HPDE6-E6E7 (cell line): ENCODE data around the gene CALHM1.
"Not testable (repeated sequence)": the region's sequence is repeated elsewhere in the genome, so short reads cannot be mapped to it uniquely, and the experiment has no call there.

Source experiments
- DNase-seq: peaks from one replicate; pipeline ENCODE4 v3.0.0; 2011; ENCODE audit warnings: missing footprints; ENCODE audit errors: extremely low spot score

The CALHM1 gene, protein sequence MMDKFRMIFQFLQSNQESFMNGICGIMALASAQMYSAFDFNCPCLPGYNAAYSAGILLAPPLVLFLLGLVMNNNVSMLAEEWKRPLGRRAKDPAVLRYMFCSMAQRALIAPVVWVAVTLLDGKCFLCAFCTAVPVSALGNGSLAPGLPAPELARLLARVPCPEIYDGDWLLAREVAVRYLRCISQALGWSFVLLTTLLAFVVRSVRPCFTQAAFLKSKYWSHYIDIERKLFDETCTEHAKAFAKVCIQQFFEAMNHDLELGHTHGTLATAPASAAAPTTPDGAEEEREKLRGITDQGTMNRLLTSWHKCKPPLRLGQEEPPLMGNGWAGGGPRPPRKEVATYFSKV

DNA sequence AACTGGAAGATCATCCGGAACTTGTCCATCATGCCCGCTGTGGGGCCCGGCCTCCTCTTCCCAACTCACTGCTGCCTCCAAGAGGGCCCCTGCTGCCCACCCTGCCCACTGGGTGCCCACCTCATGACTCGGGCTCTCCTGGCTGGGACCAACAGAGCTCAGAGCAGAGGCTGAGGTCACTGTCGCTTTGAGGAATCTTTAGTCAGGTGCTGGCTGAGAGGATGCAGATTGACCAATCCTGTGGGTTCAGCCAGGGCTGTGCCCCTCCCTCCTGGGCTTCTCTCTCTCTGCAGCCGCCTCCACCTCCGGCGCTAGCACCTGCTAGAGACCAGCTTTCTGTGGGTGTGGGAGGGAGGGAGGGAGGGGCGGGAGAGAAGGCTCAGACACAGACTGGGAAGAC, at the start of gene CALHM1:
Gene CALHM1 (minus strand): TSS at position 181 of the 400 bp plus-strand sequence. CDS start 149 bp downstream, at position 32.
- DNase-seq = no peak

DNA sequence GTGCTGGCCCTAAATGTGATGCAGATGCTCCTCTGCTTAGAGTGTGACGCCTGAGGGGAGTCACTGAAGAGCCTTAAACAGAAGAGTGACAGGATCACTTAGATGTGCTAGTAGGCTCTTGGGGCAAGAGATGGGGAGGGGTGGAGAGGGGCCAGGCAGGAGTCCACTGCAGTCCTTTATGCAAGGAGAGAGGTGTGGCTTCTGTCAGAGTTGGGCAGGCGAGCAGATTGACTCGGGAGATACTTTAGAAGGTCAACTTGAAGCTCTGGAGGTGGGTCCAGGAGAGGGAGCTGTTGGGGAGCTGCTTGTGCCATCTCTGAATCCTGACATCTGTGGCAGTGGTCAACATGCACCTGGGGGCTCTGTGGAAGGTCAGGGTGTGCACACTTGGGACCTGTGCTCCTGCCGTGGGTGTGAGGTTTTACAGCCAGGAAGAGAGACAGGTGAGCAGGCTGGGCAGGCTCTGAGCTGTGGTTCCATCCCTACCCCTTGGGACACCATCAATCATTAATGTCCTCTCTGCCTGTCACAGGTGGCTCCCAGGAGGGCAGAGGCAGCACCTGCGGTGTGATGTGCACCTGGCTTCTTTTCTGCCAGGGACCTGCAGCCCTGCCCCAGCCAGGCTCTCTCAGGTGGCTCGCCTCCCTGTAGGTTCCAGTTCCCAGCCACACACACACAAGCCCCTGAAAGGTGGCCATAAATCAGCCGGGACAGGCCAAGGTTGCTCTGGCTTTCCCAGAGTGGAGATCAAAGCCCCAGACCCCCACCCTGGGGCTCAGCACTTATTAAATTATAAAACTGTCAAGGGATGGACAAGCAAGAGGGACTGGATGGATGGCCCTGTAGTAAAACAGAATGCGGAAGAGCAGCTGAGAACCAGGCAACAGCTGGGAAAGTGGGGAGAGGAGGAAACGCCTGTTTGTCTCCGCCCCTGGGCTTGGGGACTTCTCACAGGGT, 48.8 kb upstream of the CALHM1 start:
- DNase-seq = no peak

DNA sequence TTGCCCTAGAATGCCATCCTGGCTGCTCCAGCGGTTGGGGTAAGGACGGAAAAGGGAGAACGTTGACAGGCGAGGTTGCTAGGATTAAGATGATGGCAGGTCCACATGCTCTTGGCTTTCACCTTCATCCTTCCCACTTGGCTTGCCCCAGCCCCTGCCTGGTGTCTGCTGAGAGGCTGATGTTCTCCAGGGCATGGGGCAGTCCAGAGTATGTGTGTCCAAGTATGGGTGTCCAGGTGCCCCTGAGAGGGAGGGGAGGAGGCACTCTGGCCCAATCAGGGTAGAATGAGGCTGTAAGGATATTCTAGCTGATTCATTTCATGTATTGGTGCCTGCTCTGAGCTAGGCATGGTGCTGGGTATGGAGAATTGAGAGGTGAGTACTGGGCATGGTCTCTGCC, 47.4 kb upstream of the CALHM1 start:
- no peak for DNase-seq

DNA sequence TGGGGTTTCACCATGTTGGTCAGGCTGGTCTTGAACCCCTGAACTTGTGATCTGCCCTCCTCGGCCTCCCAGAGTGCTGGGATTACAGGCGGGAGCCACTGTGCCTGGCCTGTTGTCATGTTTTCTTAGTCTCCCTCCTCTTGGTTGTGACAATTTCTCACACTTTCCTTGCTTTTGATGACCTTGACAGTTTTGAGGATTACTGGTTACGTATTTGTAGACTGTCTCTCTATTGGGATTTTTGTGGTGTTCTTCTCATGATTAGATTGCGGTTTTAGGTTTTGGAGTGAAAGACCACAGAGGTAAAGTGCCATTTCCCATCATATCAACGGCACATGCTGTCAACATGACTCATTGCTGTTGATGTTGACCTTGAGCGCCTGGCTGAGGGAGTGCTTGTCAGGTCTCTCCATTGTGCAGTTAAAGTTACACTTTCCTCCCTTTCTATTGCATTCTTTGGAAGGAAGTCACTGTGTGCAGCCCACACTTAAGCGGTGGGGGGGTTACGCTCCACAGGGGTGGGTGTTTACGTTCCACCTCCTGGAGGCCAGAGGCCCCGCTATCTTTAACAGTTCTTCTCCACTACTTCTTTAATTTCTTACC, 45.6 kb upstream of the CALHM1 start:
- DNase-seq = peak; percentile 76

DNA sequence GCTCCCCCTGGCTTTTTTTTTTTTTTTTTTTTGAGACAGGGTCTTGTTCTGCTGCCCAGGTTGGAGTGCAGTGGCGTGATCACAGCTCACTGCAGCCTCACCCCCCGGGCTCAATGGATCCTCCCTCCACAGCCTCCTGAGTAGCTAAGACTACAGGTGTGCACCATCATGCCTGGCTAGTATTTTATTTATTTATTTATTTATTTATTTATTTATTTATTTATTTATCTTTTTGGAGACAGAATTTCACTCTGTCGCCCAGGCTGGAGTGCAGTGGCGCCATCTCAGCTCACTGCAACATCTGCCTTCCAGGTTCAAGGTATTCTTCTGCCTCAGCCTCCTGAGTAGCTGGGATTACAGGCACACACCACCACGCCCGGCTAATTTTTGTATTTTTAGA, 45.1 kb upstream of the CALHM1 start:
- DNase-seq = not testable (repeated sequence)

DNA sequence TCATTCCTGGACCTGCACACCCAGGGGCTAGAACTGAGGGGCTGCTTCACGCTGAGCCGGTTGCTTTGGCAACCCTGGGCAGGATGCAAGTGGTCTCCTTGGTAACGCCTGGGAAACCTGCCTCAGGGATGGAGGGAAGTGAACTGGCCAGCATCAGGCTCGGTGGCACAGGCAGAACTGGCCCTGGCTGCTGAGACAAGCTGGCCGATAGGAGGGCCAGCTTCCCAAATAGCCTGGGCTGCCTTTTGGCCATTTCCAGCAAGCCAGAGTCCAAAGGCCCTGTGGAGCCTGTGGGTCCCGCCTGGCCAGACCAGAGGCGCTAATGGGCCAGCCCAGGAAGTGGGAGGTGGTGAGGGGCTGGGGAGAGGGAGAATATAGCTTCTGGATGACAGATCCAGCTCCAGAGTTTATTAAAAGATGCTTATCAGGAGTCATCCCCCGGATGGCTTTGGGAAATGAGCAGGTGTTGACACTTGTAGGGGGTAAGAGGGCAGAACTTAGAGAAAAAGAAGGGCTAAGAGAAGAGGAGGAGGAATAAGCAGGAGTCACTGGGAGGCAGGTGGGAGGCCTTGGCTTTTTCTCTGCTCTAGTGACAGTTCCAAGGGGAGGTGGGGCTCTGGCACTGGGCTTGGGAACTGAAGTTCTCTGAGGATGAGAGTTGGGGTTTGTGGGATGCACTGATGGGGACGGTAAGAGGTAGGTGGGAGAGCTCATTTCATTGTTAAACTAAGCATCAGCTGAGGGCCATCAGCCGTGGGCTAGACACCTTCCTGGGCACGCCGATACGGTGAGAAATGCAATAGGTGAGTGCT, 44.4 kb upstream of the CALHM1 start:
- no peak for DNase-seq

DNA sequence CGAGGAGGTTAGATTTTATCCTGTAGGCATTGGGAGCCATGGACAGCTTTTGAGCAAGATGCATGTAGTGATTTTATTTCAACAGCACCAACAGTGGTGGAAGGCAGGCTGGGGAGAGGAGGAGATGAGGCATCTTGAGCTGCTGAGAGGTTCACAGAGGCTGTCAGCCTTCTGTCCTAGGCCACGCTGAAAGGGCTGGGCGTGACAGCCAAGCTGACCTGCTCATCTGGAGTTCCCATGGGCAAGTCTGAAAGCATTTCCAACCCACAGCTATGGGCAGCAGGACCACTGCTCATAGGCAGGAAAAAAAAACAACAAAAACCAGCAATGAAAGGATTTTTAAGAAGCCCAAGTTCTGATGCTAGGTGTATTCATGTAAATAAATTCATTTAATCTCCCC, 42.5 kb upstream of the CALHM1 start:
- DNase-seq = no peak

DNA sequence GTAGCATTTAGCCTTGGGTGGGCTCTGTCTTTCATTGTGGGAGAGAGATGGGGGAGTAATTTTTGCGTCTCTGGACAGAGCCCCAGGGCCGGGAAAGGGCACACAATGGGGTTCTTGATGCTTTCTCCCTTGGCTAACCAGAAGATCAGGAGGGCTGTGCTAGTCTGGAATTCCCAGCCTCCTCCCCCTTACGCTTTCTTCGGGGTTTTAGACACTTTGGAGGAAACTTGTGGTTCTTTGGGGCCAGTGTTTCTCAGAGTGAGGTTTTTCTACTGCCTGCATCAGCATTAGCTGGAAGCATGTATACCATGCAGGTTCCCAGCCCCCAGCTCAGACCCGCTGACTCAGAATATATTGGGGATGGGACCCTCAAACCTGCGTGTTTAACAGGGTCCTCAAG, 41.8 kb upstream of the CALHM1 start:
- DNase-seq = no peak

DNA sequence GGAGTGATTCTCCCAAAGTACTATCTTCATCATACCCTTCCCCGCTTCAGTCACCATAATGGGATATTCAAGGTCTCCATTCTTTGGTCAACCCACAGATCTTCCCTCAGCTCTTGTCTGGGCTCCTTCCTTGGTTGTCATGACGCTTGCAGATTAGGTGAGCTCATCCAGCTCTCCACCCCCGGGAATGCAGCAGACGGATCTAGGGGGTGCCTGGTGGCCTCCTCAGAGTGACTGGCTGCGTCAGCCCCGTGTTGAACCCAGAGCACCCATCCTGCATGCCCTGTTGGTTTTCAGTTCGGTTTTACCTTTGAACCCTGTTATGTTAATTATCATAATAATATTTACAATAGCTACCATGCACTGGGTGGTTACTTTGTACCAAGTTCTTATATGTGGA, 41.2 kb upstream of the CALHM1 start:
- no peak for DNase-seq

DNA sequence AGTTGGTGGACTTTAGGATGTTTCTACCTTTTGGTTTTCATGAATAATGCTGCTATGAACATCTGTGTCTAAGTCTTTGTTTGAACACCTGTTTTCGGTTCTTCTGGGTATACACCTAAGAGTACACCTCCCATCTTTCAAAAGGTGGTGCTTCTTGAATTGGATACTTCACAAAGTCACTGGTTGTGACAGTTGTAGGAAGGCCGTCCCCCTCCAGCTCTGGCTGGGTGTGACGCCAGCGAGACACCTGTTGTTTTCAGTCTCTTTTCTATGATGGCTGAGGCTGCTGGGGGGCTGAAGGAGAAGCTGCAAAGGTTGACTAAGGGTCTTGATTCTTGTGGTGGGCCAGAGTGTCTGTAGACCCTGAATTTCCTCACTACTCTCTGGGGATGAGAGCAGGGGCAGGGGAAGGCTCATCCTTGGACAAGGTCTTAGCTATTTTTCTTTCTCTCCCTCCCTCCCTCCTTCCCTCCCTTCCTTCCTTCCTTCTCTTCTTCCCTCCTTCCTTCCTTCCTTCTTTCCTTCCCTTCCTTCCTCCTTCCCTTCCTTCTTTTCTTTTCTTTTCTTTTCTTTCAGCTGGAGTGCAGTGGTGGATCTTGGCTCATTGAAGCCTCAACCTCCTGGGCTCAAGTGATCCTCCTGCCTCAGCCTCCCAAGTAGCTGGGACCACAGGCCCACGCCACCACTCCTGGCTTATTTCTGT, 40.4 kb upstream of the CALHM1 start:
- no peak for DNase-seq

DNA sequence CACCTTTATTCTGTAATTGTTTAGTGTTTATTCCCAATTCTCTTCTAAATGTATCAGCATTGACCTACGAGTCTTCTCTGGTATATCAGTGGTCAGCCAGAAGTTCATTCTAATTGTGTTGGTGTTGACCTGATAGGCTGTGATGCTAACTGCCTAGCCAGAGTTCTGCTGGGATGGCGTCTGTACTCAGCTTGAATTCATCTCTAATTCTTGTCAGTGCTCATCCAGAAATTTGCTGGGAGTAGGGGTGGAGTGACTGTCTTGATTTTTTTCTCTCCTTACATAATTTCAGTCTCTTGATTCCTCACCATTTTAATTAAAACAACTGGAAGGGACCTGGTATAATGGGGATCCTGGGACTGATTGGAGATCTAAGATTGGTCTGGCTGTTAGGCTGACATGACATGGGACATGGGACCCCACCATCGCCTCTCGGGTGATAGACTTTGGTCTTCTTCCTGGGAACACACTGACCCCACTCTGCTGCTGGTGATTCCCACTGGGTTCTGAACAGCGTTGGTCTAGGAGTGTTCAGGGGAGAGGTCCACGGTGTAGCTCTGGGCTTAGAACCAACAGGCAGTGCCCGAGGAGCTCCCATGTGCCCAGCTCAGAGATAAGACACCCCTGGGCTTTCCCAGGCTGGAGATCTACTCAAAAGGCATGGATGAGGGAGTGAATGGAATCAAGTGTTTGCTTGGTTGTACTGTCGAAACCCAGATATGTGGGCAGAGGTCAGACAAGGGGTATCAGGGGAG, 38.6 kb upstream of the CALHM1 start:
- no peak for DNase-seq

DNA sequence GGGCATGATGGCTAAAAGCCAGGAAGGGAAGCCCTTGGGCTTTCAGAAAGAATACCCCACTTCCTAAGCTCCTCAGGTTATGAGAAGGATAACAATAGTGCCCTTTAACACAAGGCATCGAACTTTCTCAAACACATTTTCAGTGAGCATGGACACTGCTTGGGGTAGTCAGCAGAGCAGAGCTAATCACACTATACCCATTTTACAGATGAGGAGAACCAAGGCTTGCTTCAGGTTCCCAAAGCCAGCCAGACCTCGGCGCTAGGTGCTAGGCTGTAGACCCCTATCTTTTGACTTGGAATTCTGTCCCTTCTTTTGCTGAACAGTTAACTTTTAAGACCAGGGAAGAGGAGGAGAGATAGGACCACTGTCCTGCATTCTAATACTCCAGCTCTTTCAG, 36.6 kb upstream of the CALHM1 start:
- no peak for DNase-seq

DNA sequence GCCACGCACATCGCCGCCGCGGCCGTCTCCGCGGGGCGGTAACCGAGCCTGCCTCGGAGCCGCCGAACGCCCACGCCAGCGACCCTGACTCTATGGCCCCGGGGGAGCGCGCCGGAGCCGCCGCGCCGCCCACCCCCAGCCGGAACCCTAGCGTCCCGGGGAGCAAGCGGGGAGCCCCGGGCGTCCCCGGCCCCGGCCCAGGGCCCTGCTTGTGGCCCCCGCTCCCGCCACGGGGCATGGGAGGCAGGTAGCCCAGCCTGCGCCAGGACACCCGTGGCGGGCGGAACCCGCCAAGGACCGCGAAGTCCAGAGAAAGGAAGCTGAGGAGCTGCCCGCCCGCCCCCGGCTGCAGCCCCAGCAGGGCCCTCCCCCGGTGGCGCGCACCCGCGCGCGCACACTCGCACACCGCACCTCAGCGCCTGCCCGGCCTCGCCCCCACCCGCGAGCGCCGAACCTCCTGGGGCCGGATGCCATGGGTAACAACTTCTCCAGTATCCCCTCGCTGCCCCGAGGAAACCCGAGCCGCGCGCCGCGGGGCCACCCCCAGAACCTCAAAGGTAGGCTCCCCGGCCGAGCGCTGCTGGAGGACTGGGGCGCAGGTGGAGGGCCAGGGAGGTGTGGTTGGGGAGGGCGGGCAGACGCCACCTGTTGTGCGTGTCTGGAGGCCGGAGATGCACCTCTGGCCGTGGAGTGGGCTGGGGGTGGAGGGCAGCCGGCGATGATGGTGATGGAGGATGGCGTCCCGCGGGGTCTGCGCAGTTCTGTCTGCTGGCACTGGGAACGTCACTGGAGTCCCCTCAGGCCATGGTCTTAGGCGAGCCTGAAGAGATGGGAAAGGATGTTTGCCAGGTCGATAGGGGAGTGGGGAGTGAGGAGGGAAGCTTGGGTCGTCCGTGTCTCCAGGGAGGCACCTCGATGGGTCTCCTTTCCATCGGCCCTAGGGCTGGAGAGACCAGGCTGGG, 35.5 kb upstream of the CALHM1 start:
- peak; percentile 31 for DNase-seq

DNA sequence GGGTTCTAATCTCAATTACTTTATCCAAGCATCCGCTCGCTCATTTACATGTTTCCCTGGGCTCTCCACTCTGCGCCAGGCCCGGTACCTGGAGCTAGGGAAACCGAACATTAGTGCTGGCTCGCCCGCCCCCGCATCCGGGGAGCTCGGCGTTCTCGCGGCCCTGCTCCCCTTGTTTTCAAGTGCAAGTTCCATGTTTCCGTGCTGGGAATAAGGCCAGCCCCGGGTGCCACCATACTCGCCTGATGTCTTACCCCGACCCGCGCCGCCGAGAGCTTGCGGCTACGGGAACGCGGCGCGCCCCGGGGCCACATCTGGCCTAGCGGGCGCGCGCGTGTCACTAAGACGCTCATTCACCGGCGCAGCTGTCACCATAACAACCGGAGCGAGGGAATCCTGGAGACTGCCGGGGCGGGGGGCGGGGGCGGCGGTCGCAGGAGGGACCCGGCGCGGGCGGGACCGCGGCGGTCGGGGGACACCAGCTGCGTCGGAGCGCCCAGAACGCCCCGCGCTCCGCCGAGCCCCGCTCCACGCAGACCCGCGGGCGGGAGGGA, 34.7 kb upstream of the CALHM1 start, which contains the start of gene NEURL1:
Gene NEURL1 (plus strand): TSS at position 344 of the 554 bp plus-strand sequence. CDS start 683 bp downstream, outside the sequence.
- no peak for DNase-seq

DNA sequence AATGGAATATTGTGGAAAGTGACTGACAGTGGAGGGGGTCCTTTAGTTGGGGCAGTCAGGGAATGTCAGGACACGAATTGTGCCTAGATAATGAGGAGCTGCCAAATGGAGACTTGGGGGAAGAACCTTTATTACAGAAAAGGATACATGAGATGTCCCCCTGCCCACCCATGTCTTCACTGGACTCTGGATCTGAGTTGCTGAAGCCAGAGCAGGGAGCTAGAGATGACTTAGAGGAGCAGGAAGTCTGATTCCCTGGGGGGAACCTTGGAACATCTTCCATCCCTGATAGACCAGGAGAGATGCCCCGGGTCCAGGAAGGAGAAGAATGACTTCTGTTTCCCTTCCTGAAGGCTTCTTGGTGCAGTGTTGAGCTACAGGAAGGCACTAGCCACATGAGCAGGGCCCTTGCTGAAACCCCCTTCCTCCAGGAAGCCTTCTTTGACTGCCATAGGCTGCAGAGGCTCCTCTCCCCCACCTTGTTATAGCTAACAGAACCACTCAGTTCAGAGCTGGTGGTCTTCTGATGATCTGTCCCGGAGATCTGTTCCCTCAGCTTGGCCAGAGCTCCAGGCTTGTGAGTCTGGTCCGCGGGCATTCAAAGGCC, 34.1 kb upstream of the CALHM1 start:
- DNase-seq = no peak

DNA sequence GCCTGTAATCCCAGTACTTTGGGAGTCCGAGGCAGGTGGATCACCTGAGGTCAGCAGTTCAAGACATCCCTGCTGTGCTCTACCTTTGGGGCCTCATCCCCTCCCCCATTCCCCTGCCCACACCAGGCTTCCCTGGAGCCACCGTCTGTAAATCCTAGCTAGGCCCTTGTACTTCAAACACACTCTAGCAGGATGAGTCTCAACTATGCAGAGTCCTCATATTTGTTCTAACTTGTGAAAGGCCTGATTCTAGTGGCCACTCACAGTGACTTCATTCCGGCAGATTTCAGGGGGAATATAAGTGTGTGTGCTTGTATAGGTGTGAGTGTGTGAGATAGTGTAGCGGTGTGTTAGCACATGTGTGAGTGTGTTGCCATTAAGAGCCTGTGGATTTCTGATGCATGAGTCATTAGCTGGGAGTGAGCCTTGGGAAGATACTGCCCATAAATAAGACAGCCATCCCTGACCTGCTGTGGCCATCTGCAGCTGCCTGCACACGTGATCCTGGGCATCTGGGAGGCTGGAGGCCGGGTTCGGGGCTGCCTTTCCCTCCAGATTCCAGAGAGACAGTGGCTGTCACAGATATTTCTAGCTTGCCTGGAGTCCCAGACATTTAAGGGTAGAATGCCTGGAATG, 33.1 kb upstream of the CALHM1 start:
- DNase-seq = peak; percentile 71

DNA sequence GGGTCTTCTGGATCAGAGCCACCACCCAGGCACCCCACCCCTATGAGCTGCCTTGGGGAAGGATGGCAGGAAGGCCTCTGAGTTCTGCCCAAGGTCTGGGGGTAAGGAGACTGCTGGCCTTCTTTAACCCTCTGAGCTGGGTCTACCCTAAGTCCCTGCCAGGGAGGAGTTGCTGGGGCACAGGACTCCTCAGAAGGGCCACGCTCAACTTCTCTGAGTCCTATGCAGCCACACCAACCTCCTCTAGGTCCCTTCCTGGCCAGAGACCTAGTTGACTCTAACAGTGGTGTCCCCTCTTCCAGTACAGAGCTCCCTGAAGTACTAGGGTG, 32.2 kb upstream of the CALHM1 start:
- no peak for DNase-seq

DNA sequence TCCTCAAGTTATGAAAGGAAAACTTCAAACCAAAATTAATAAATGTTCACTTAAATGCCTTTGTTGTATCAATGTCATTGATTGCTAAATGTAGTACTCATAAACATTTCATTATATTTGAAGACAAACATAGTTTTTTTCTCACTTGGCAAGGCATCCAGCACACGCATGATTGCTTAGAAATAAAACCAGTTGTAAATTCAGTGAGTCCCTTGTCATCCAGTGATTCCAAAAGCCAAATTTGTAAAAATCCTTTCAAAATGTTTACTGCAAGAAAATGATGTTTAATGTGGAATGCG, 28.7 kb upstream of the CALHM1 start:
- DNase-seq = no peak
